ENCODE results near the gene ITPRIPL2.
A peak's percentile ranks its signal among the peaks of the same experiment; 100 is the strongest.

Gene ITPRIPL2

GRCh38 chr16:19102187-19102872, 11.4 kb upstream of the ITPRIPL2 start:
- in situ Hi-C loops (cut with HindIII; ENCODE audit: low pct_unique_long_range_greater_than_20kb, low sequenced_read_pairs), result no loop called here
- peak in 1 of 2 experiments; percentile 51 for DNase-seq (ENCODE audit: low read depth in 1 of 2, low spot score in 1 of 2)
- no peak for TF ChIP-seq JUND (IDR thresholded peaks at IDR 0.05; ENCODE audit: low read depth)

GRCh38 chr16:19104607-19105006, 9.2 kb upstream of the ITPRIPL2 start:
- no peak for TF ChIP-seq JUND (IDR thresholded peaks at IDR 0.05; ENCODE audit: low read depth)
- no peak for DNase-seq (ENCODE audit: low read depth in 1 of 2, low spot score in 1 of 2)
- in situ Hi-C loops (cut with HindIII; ENCODE audit: low pct_unique_long_range_greater_than_20kb, low sequenced_read_pairs), result no loop called here

- TF ChIP-seq JUND (IDR thresholded peaks at IDR 0.05; ENCODE audit: low read depth), result no peak
- in situ Hi-C loops (cut with HindIII; ENCODE audit: low pct_unique_long_range_greater_than_20kb, low sequenced_read_pairs), result no loop called here
- DNase-seq (ENCODE audit: low read depth in 1 of 2, low spot score in 1 of 2), result no peak
Observed at GRCh38 chr16:19105131-19105530, 8.6 kb upstream of the ITPRIPL2 start.

GRCh38 chr16:19105891-19106624, 7.7 kb upstream of the ITPRIPL2 start:
- no peak for TF ChIP-seq JUND (IDR thresholded peaks at IDR 0.05; ENCODE audit: low read depth)
- in situ Hi-C loops (cut with HindIII; ENCODE audit: low pct_unique_long_range_greater_than_20kb, low sequenced_read_pairs), result no loop called here
- DNase-seq (ENCODE audit: low read depth in 1 of 2, low spot score in 1 of 2), result no peak

DNA sequence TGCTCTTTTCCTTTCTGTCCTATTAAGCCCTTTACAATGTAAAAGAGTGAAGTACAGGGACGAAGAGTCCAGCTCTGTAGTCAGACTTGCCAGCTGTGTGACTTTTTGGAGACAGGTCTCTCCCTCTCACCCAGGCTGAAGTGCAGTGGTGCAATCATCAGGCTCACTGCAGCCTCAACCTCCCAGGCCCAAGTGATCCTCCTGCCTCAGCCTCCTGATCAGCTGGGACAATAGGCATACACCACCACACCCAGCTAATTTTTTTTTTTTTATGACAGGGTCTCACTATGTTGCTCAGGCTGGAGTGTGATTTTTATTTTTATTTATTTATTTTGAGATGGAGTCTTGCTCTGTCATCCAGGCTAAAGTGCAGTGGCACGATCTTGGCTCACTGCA, 7.1 kb upstream of the ITPRIPL2 start:
- no peak for TF ChIP-seq JUND (IDR thresholded peaks at IDR 0.05; ENCODE audit: low read depth)
- in situ Hi-C loops (cut with HindIII; ENCODE audit: low pct_unique_long_range_greater_than_20kb, low sequenced_read_pairs), result no loop called here
- DNase-seq (ENCODE audit: low read depth in 1 of 2, low spot score in 1 of 2), result no peak

- no peak for TF ChIP-seq JUND (IDR thresholded peaks at IDR 0.05; ENCODE audit: low read depth)
- DNase-seq (ENCODE audit: low read depth in 1 of 2, low spot score in 1 of 2), result no peak
- in situ Hi-C loops (cut with HindIII; ENCODE audit: low pct_unique_long_range_greater_than_20kb, low sequenced_read_pairs), result no loop called here
Observed at GRCh38 chr16:19108409-19109287, 5.1 kb upstream of the ITPRIPL2 start.

- no peak for TF ChIP-seq JUND (IDR thresholded peaks at IDR 0.05; ENCODE audit: low read depth)
- DNase-seq (ENCODE audit: low read depth in 1 of 2, low spot score in 1 of 2), result no peak
- in situ Hi-C loops (cut with HindIII; ENCODE audit: low pct_unique_long_range_greater_than_20kb, low sequenced_read_pairs), result no loop called here
Observed at GRCh38 chr16:19109288-19109664, 4.5 kb upstream of the ITPRIPL2 start.

GRCh38 chr16:19110537-19111360, 3.0 kb upstream of the ITPRIPL2 start:
- in situ Hi-C loops (cut with HindIII; ENCODE audit: low pct_unique_long_range_greater_than_20kb, low sequenced_read_pairs), result no loop called here
- DNase-seq (ENCODE audit: low read depth in 1 of 2, low spot score in 1 of 2), result no peak
- no peak for TF ChIP-seq JUND (IDR thresholded peaks at IDR 0.05; ENCODE audit: low read depth)

DNA sequence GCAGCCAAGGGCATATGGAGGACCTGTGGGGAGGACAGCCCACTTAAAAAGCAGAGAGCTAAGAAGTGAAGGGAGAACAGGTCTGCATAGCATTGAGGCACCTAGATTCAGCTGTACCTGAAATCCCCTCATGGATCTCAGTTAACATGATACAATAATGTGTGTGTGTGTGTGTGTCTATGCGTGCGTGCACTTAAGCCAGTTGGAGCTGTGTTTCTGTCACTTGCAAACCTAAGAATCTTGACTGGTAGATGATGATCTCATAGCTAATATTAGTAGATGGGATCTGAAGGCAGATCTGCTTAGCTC, 1.7 kb upstream of the ITPRIPL2 start:
- no peak for DNase-seq (ENCODE audit: low read depth in 1 of 2, low spot score in 1 of 2)
- no peak for TF ChIP-seq JUND (IDR thresholded peaks at IDR 0.05; ENCODE audit: low read depth)
- in situ Hi-C loops (cut with HindIII; ENCODE audit: low pct_unique_long_range_greater_than_20kb, low sequenced_read_pairs), result no loop called here

DNA sequence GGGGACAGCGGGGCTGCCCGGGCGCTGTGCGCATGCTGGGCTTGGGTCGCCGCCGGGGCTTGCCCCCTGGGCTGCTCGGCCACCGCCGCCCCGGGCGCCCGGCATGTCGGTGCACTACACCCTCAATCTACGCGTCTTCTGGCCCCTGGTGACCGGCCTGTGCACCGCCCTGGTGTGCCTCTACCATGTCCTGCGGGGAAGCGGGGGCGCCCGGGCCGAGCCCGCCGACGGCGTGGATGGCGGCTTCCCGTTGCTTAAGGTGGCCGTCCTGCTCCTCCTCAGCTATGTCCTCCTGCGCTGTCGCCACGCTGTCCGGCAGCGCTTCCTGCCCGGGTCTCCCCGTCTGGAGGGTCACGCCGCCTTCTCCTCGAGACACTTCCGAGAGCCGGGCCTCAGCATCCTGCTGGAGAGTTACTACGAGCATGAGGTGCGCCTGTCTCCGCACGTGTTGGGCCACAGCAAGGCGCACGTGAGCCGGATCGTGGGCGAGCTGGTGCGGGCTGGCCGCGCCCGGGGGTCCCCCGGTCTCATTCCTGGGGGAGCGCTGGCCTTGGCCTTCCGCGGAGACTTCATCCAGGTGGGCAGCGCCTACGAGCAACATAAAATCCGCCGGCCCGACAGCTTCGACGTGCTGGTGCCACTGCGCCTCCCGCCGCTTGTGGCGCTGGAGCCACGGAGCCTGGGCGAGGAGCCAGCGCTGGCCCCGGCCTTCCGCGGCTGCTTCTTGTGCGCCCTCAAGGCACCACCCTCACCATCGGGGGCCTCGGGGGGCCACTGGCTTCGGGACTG, 789 bp downstream of the ITPRIPL2 start:
- in situ Hi-C loops (cut with HindIII; ENCODE audit: low pct_unique_long_range_greater_than_20kb, low sequenced_read_pairs), result no loop called here
- TF ChIP-seq JUND (IDR thresholded peaks at IDR 0.05; ENCODE audit: low read depth), result no peak
- DNase-seq (ENCODE audit: low read depth in 1 of 2, low spot score in 1 of 2), result peak in 1 of 2 experiments; percentile 52

DNA sequence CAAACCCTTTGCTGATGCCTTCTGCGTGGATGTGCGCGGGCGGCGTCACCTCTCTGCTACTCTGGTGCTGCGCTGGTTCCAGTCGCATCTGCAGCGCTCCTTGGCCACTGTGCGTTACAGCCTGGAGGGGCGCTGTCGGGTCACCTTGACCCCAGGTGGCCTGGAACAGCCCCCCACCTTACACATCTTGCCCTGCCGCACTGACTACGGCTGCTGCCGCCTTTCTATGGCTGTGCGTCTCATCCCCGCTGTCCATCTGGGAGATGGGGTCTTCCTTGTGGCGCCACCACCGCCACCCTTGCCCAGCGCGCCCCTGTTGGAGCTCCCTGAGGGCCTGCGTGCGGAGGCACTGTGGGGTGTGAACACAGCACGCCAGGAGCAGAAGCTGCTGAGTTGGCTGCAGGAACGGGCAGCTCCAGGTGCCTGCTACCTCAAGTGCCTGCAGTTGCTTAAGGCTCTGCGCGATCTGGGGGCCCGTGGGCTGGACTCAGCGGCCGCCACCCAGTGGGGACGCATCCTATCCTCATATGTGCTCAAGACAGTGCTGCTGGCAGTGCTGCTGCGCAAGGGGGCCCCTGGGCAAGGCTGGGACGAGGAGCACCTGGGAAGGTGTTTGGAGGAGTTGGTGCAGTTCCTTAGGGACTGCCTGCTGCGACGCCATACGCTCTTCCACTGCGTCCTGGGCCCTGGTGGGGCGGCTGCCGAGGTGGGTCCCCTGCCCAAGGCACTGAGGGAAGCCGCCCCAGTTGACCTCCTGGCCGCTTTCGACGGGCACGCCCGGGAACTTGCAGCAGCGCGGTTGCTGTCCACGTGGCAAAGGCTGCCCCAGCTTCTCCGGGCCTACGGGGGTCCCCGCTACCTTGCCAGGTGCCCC, 1.6 kb downstream of the ITPRIPL2 start:
- no peak for DNase-seq (ENCODE audit: low read depth in 1 of 2, low spot score in 1 of 2)
- no peak for TF ChIP-seq JUND (IDR thresholded peaks at IDR 0.05; ENCODE audit: low read depth)
- in situ Hi-C loops (cut with HindIII; ENCODE audit: low pct_unique_long_range_greater_than_20kb, low sequenced_read_pairs), result no loop called here

Measured in T47D (cell line).